ENCODE data around the gene PPARD. TPM values are rescaled to one million over a fixed set of nuclear protein-coding genes. Genes with fewer than 3 reads are reported as not detected.
A peak's percentile ranks its signal among the peaks of the same experiment; 100 is the strongest.

The PPARD gene
- total RNA-seq = 25.6 and 26.3 TPM in 2 replicates
- long read RNA-seq, partial matches to known transcripts = 0 of 1 reads
- long read RNA-seq, other reads (novel, unspliced or antisense) = 1 of 1 reads

DNA sequence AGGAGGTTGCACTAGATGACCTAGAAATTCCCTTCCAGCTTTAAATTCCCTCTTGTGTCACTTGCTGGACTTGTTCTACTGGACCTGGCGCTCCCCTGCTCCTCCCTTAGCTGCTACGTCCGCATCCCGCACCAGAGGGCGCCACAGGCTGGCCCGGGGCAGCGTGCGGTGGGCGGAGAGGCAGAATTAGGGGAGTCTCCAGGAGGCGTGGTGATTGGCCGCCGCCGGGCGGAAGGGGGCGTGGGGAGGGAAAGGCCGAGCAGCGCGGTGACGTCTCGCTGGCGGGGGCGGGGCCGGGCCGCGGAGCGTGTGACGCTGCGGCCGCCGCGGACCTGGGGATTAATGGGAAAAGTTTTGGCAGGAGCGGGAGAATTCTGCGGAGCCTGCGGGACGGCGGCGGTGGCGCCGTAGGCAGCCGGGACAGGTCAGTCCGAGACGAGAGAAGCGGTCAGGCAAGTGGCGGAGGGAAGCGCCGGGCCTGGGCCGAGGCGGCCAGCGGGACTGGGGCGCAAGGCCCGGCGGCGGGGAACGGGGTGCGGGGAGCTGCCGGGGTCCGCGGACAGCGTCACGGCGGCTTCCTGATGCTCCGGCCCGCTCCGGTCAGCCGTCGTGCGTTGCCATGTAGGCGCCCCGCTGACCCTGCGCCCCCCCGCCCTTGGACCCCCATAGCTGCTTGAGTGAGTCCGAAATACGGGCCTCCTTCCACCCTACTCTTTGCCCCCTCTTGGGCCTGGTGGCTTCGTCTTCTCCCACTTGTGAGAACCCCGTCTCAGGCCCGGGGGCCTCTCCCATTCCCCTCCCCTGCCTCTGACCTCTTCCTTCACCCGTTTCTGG lies at the start of gene PPARD:
Gene PPARD, plus strand, starts transcription at position 301 of the 834 bp plus-strand sequence. CDS start 68,530 bp downstream, outside the sequence.
- peak; percentile 99 for DNase-seq (ENCODE audit: low read depth, low spot score)
- peaks cover 5% of the 10 kb centered on the region for H3K27me3 Mint-ChIP-seq (ENCODE audit: low read depth)
- H3K4me3 Mint-ChIP-seq = peak within 1 kb of the TSS; percentile 97
- TF ChIP-seq, protein P1, sequence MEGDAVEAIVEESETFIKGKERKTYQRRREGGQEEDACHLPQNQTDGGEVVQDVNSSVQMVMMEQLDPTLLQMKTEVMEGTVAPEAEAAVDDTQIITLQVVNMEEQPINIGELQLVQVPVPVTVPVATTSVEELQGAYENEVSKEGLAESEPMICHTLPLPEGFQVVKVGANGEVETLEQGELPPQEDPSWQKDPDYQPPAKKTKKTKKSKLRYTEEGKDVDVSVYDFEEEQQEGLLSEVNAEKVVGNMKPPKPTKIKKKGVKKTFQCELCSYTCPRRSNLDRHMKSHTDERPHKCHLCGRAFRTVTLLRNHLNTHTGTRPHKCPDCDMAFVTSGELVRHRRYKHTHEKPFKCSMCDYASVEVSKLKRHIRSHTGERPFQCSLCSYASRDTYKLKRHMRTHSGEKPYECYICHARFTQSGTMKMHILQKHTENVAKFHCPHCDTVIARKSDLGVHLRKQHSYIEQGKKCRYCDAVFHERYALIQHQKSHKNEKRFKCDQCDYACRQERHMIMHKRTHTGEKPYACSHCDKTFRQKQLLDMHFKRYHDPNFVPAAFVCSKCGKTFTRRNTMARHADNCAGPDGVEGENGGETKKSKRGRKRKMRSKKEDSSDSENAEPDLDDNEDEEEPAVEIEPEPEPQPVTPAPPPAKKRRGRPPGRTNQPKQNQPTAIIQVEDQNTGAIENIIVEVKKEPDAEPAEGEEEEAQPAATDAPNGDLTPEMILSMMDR (conservative IDR thresholded peaks at IDR 0.05) = peak; percentile 96
- peak within 1 kb of the TSS; percentile 97 for H3K27ac Mint-ChIP-seq (ENCODE audit: unreplicated experiment)
- peaks cover 3% of the 10 kb centered on the region for H3K9me3 Mint-ChIP-seq
- H3K36me3 Mint-ChIP-seq (ENCODE audit: low read depth) = peaks cover 5% of the 10 kb centered on the region
- peaks cover 29% of the 10 kb centered on the region for H3K4me1 Mint-ChIP-seq

DNA sequence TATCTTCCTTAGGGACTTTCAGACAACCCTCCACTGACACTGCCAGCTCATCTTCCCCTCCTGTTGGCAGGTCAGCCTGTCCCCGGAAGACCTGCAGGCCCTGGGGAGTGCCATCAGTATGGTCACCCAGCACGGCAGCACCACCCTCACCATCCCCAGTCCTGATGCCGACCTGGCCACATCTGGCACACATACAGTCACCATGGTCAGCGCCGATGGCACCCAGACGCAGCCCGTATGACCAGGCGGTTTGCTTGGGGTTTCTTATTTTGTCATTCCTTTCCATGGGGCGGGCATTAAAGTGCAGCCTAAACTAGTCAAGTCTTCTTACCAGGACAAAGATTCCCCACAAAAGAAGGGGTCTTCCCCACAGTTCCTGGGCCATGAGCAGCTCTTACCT lies 48.7 kb upstream of the PPARD start:
- Mint-ChIP-seq H3K27me3 (ENCODE audit: low read depth) (no peaks in the 10 kb centered on the region), H3K36me3 (ENCODE audit: low read depth) (peaks cover 4% of the 10 kb centered on the region)

DNA sequence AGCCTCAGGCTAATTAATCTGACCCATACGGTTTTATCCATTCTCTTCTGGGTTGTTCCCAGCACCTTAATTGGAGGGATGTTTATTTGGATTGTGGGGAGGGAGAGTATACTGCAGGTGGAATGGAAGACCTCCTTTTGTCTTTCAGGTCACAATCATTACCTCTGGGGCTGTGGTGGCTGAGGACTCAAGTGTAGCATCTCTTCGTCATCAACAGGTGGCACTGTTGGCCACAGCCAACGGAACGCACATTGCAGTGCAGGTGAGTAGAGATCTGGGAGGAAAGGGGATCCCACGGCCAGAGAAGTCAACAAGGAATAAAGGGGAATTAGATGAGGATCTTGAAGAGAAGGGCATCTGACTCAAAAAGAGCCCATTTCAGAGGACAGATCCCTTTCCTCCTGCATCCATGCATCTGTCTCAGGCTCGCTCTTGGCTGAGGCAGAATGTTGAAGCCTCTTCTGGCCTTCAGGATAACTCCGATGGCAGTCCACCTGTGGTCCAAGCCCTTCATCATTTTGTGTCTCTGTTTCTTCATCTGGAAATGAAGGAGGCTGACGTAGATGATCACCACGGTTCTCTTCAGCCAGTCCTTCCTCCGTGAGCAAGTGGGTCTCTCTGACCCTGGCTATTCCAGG lies 47.9 kb upstream of the PPARD start:
- peak; percentile 20 for DNase-seq (ENCODE audit: low read depth, low spot score)
- Mint-ChIP-seq H3K27ac (ENCODE audit: unreplicated experiment) (no peak overlapping the region), H3K36me3 (ENCODE audit: low read depth) (peaks cover 4% of the 10 kb centered on the region), H3K27me3 (ENCODE audit: low read depth) (no peaks in the 10 kb centered on the region), H3K9me3 (no peaks in the 10 kb centered on the region), H3K4me1 (peaks cover 2% of the 10 kb centered on the region), H3K4me3 (no peak overlapping the region)
- TF ChIP-seq, protein P1 (conservative IDR thresholded peaks at IDR 0.05) = peak; percentile 79

More for the DNA sequence above, 48.7 kb upstream of the PPARD start:
- no peak for DNase-seq (ENCODE audit: low read depth, low spot score)
- TF ChIP-seq, protein P1 (conservative IDR thresholded peaks at IDR 0.05) = no peak
- H3K9me3 Mint-ChIP-seq = no peaks in the 10 kb centered on the region
- H3K4me3 Mint-ChIP-seq = no peak overlapping the region
- no peak overlapping the region for H3K27ac Mint-ChIP-seq (ENCODE audit: unreplicated experiment)
- H3K4me1 Mint-ChIP-seq = no peaks in the 10 kb centered on the region

DNA sequence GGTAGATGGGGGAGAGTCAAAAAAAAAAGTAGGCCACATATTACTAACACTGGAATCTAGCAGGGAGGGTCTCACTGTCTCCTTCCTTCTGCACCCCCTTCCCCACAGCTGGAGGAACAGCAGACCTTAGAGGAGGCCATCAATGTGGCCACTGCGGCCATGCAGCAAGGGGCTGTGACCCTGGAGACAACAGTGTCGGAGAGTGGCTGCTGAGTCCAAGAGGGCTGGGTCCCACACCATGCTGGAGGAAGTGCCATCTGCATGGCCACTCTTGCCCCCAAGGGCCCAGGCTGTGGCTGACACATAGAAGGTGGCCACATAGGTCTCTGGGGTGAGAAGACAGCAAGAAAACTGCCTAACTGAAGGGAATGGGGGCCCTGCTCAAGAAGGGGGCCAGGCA lies 47.3 kb upstream of the PPARD start:
- H3K4me3 Mint-ChIP-seq = no peak overlapping the region
- no peak for DNase-seq (ENCODE audit: low read depth, low spot score)
- H3K36me3 Mint-ChIP-seq (ENCODE audit: low read depth) = peaks cover 4% of the 10 kb centered on the region
- TF ChIP-seq, protein P1 (conservative IDR thresholded peaks at IDR 0.05) = no peak
- H3K4me1 Mint-ChIP-seq = peaks cover 5% of the 10 kb centered on the region
- H3K9me3 Mint-ChIP-seq = no peaks in the 10 kb centered on the region
- H3K27ac Mint-ChIP-seq (ENCODE audit: unreplicated experiment) = no peak overlapping the region
- H3K27me3 Mint-ChIP-seq (ENCODE audit: low read depth) = no peaks in the 10 kb centered on the region

DNA sequence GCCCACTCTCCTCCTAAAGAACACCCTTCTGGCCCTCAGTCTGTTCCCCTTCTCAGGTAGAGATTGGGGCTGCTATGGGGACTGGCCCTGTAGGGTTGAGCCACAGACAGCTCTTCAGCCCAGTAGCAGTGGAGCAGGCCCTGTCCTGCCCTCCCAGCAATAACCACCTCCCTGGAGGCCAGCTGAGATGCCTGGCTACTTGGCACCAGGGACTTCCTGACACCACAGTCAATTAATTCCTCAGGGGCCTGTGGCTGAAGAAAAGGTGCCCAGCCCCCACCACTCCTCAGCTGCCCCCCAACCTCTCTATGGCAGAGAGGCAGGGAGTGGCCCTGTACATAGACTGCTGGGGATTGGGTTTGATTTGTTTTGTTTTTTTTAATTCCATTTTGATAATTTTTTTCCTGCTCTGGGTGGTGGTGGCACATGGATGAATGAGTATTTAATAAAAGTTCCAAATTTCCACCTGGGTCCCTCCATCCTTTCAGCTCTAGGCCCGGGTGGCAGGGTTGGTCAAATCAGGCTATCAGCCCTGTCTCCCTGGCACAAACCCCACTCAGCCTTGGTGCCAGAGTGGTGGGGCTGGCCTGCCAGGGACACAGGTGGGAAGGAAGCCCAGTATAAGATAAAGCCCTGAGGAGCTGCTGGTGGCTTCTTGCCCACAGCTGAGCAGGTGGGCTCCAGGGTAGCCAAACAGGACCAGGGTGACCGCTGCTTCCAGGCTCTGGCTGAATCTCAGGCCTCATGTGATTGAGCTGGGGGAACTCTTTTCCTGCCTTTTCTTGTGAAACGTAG lies 46.6 kb upstream of the PPARD start:
- Mint-ChIP-seq H3K27me3 (ENCODE audit: low read depth) (no peaks in the 10 kb centered on the region), H3K27ac (ENCODE audit: unreplicated experiment) (no peak overlapping the region), H3K4me3 (no peak overlapping the region), H3K36me3 (ENCODE audit: low read depth) (peaks cover 4% of the 10 kb centered on the region), H3K9me3 (no peaks in the 10 kb centered on the region), H3K4me1 (peaks cover 5% of the 10 kb centered on the region)
- DNase-seq (ENCODE audit: low read depth, low spot score) = no peak
- TF ChIP-seq, protein P1 (conservative IDR thresholded peaks at IDR 0.05) = no peak
